Trophoblast cell (in vitro differentiated cells and primary cell): ENCODE data around the gene RRAGD.

Source experiments
- DNase-seq, 2 donors: peaks; one replicate each; pipeline ENCODE4 v3.0.0-alpha.2; 2016
- H2AFZ ChIP-seq: 2 replicates; pipeline ENCODE4 v1.6.1; 2013; ENCODE audit warnings: low read length, moderate library complexity, mild to moderate bottlenecking; ENCODE audit not compliant: insufficient read depth, poor library complexity
- H2AK5ac ChIP-seq: 2 replicates; pipeline ENCODE4 v1.6.1; 2013; ENCODE audit warnings: mild to moderate bottlenecking, low read length
- H2BK120ac ChIP-seq: 2 replicates; pipeline ENCODE4 v1.6.1; 2013; ENCODE audit warnings: low read length, mild to moderate bottlenecking, moderate library complexity; ENCODE audit not compliant: insufficient read depth, poor library complexity
- H2BK12ac ChIP-seq: 2 replicates; pipeline ENCODE4 v1.6.1; 2013; ENCODE audit warnings: mild to moderate bottlenecking, low read length, moderate library complexity
- H2BK5ac ChIP-seq: 2 replicates; pipeline ENCODE4 v1.6.1; 2013; ENCODE audit warnings: low read length, low read depth, moderate library complexity, mild to moderate bottlenecking; ENCODE audit not compliant: poor library complexity
- H3K14ac ChIP-seq: 2 replicates; pipeline ENCODE4 v1.6.1; 2013; ENCODE audit warnings: mild to moderate bottlenecking, low read length
- H3K18ac ChIP-seq: 2 replicates; pipeline ENCODE4 v1.6.1; 2013; ENCODE audit warnings: mild to moderate bottlenecking, low read length
- H3K23ac ChIP-seq: 2 replicates; pipeline ENCODE4 v1.6.1; 2013; ENCODE audit warnings: low read length
- H3K27ac ChIP-seq: 2 replicates; pipeline ENCODE4 v1.5.1; 2013; ENCODE audit warnings: low read depth, mild to moderate bottlenecking, inconsistent platforms, low read length, moderate library complexity
- H3K27me3 ChIP-seq: 2 replicates; pipeline ENCODE4 v1.6.1; 2013; ENCODE audit warnings: inconsistent platforms, mild to moderate bottlenecking, low read length, moderate library complexity; ENCODE audit not compliant: insufficient read depth
- H3K36me3 ChIP-seq, 2 experiments: 1 replicate in 1 of 2; 2 replicates in 1 of 2; pipeline ENCODE4 v1.6.1; 2013; ENCODE audit warnings: low read length in 2 of 2, mild to moderate bottlenecking in 2 of 2, moderate library complexity in 1 of 2; ENCODE audit not compliant: insufficient read depth in 2 of 2, control insufficient read depth in 1 of 2
- H3K4ac ChIP-seq: 2 replicates; pipeline ENCODE4 v1.6.1; 2013; ENCODE audit warnings: low read depth, mild to moderate bottlenecking, low read length, moderate library complexity
- H3K4me1 ChIP-seq, 2 experiments: 1 replicate in 1 of 2; 2 replicates in 1 of 2; pipeline ENCODE4 v1.6.1; 2013; ENCODE audit warnings: low read length in 2 of 2, mild to moderate bottlenecking in 2 of 2, moderate library complexity in 1 of 2; ENCODE audit not compliant: insufficient read depth in 2 of 2, control insufficient read depth in 1 of 2
- H3K4me2 ChIP-seq: 2 replicates; pipeline ENCODE4 v1.6.1; 2013; ENCODE audit warnings: inconsistent platforms, mild to moderate bottlenecking, low read length, moderate library complexity
- H3K4me3 ChIP-seq: 2 replicates; pipeline ENCODE4 v1.5.1; 2013; ENCODE audit warnings: mild to moderate bottlenecking, low read depth, low read length, inconsistent platforms
- H3K79me1 ChIP-seq: one replicate; pipeline ENCODE4 v1.6.1; 2013; ENCODE audit warnings: low read length
- H3K79me2 ChIP-seq: 2 replicates; pipeline ENCODE4 v1.6.1; 2013; ENCODE audit warnings: low read length, mild to moderate bottlenecking; ENCODE audit not compliant: control insufficient read depth, insufficient read depth, poor library complexity
- H3K9ac ChIP-seq: 2 replicates; pipeline ENCODE4 v1.6.1; 2013; ENCODE audit warnings: mild to moderate bottlenecking, low read length
- H3K9me3 ChIP-seq: 2 replicates; pipeline ENCODE4 v1.6.1; 2013; ENCODE audit warnings: low read depth, mild to moderate bottlenecking, control low read depth, inconsistent platforms, low read length; ENCODE audit not compliant: insufficient read depth
- H4K12ac ChIP-seq: 2 replicates; pipeline ENCODE4 v1.6.1; 2013; ENCODE audit warnings: low read depth, mild to moderate bottlenecking, low read length, moderate library complexity
- H4K8ac ChIP-seq: 2 replicates; pipeline ENCODE4 v1.6.1; 2013; ENCODE audit warnings: low read depth, mild to moderate bottlenecking, low read length, moderate library complexity
- H4K91ac ChIP-seq: one replicate; pipeline ENCODE4 v1.6.1; 2013; ENCODE audit warnings: low read depth, mild to moderate bottlenecking, low read length, moderate library complexity
- WGBS: extraction: QIAGEN DNeasy Blood & Tissue Kit; methylation state at CpG from one replicate; pipeline ENCODE4 v1.1.7; 2013; ENCODE audit warnings: missing lambda C conversion rate; ENCODE audit not compliant: insufficient read length, insufficient coverage; ENCODE audit errors: extremely low coverage; 5-methylcytosine and 5-hydroxymethylcytosine counted together

Gene RRAGD

DNA sequence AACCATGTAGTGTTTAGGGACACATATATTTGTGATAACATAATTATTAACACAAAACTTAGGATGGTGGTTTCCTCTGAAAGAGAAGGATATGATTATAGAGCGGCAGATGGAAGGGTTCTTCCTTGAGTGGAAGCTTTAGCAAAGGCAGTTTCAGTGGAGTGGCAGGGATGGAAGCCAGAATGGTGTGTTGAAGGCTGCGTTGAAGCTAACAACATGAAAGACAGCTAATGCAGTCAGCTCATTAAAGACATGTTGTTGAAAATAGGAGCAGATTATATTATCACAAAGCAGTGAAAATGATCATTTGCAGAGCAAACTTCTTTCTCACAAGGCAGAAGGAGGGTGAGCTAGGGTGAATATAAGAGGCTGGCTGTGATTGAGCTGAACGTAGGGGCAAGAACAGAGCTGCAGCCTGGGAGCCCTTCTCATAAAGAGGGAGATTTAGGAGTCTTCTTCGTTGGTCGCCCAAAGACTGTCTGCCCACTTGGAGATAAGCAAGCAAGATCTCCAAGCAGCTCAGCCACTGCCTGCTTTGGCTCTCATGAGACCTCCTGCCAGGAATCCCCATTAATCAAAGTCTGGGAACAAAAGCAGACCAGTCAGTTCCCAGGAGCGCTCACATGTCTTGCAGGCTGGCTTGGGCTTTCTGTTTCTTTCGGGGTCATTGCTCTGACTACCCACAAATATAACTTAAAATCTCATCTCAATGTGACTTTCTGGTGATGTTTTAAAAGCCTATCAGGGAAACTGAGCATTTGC is 18.3 kb upstream of the RRAGD start:
- no peak overlapping the region for H4K12ac ChIP-seq
- no CpG with 5 or more reads among the region's 7 CpGs for WGBS
- no peak overlapping the region for H3K14ac ChIP-seq
- no peak overlapping the region for H2BK12ac ChIP-seq
- no peaks in the 10 kb centered on the region for H3K9me3 ChIP-seq
- H2BK5ac ChIP-seq = no peak overlapping the region
- no peak overlapping the region for H4K91ac ChIP-seq
- no peak overlapping the region for H3K27ac ChIP-seq
- peaks cover 7% of the 10 kb centered on the region for H3K79me1 ChIP-seq
- H2AK5ac ChIP-seq = no peak overlapping the region
- H3K18ac ChIP-seq = no peak overlapping the region
- H2BK120ac ChIP-seq = no peak overlapping the region
- no peak overlapping the region for H3K4me3 ChIP-seq
- no peak overlapping the region for H3K4ac ChIP-seq
- peaks cover 7% of the 10 kb centered on the region for H3K79me2 ChIP-seq
- H3K23ac ChIP-seq = no peak overlapping the region
- H3K36me3 ChIP-seq = no peaks in the 10 kb centered on the region
- H2AFZ ChIP-seq = no peak overlapping the region
- no peak overlapping the region for H3K9ac ChIP-seq
- H3K4me1 ChIP-seq = peaks cover 3 to 5% of the 10 kb centered on the region in 2 experiments
- H4K8ac ChIP-seq = no peak overlapping the region
- H3K27me3 ChIP-seq = no peaks in the 10 kb centered on the region
- DNase-seq = no peak
- H3K4me2 ChIP-seq = no peak overlapping the region

DNA sequence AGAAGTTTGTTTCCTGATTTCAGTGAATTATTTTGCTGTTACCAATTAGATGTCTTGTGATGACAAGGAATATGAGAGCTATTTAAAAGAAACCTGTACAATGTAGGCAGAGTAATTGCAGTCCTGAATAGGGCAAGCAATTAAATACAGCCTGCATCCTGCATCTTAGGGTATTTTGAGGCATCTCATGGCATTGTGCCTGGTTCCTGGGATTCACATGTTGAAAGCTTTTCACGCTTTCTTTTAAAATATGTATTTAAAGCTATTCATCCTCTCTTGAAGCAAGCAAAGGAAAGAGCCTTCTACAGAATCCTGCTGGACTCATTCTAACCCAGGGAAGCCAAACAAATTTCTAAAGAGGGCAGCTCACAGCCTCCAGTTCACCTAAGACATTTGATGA is 4.7 kb upstream of the RRAGD start:
- H3K4me2 ChIP-seq = no peak overlapping the region
- no peak overlapping the region for H2BK5ac ChIP-seq
- peaks cover 4% of the 10 kb centered on the region for H3K79me1 ChIP-seq
- no peak overlapping the region for H4K12ac ChIP-seq
- H3K79me2 ChIP-seq = peaks cover 3% of the 10 kb centered on the region
- no CpG with 5 or more reads among the region's 1 CpG for WGBS
- H3K4me3 ChIP-seq = no peak overlapping the region
- H3K4me1 ChIP-seq = peaks cover 4 to 5% of the 10 kb centered on the region in 2 experiments
- H3K18ac ChIP-seq = no peak overlapping the region
- no peak overlapping the region for H3K9ac ChIP-seq
- peaks cover 15% of the 10 kb centered on the region for H3K27me3 ChIP-seq
- no peak overlapping the region for H3K4ac ChIP-seq
- H4K8ac ChIP-seq = no peak overlapping the region
- H3K27ac ChIP-seq = no peak overlapping the region
- no peak overlapping the region for H2AFZ ChIP-seq
- no peak overlapping the region for H3K14ac ChIP-seq
- no peak overlapping the region for H3K23ac ChIP-seq
- no peaks in the 10 kb centered on the region for H3K36me3 ChIP-seq
- H2AK5ac ChIP-seq = no peak overlapping the region
- DNase-seq = no peak
- H2BK12ac ChIP-seq = no peak overlapping the region
- no peak overlapping the region for H2BK120ac ChIP-seq
- H4K91ac ChIP-seq = no peak overlapping the region
- peaks cover 5% of the 10 kb centered on the region for H3K9me3 ChIP-seq

DNA sequence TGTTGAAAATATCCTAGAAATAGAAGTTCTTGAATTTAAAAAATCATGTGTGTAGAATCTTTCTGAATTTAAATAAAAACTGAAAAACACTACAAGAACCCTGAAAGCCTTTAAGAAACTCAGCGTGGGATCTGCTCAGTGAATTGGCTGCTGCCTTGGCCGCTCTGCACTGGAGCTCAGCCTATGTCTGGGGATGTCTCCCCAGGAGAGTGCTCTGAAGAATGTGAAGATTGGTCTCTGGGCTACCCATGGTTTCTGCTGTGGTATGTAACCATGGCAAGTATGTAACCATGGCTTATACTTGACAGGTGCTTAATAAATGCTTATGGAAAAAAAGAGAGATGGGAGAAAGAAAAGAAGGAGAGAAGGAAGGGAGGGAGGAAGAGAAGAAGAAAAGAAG is 3.1 kb upstream of the RRAGD start:
- no peaks in the 10 kb centered on the region for H3K36me3 ChIP-seq
- no peak overlapping the region for H3K4ac ChIP-seq
- H2AFZ ChIP-seq = no peak overlapping the region
- no peak overlapping the region for H4K91ac ChIP-seq
- H3K4me1 ChIP-seq = peaks cover 9 to 10% of the 10 kb centered on the region in 2 experiments
- DNase-seq = no peak
- no peak overlapping the region for H2AK5ac ChIP-seq
- peaks cover 5% of the 10 kb centered on the region for H3K9me3 ChIP-seq
- H3K4me2 ChIP-seq = no peak overlapping the region
- no peak overlapping the region for H3K14ac ChIP-seq
- H4K8ac ChIP-seq = no peak overlapping the region
- no peak overlapping the region for H3K18ac ChIP-seq
- no peak overlapping the region for H2BK5ac ChIP-seq
- no peak overlapping the region for H3K23ac ChIP-seq
- H3K27me3 ChIP-seq = peaks cover 29% of the 10 kb centered on the region
- no peak overlapping the region for H3K4me3 ChIP-seq
- H2BK12ac ChIP-seq = no peak overlapping the region
- H3K79me2 ChIP-seq = peaks cover 3% of the 10 kb centered on the region
- no peak overlapping the region for H4K12ac ChIP-seq
- H3K9ac ChIP-seq = no peak overlapping the region
- no peak overlapping the region for H3K27ac ChIP-seq
- peaks cover 4% of the 10 kb centered on the region for H3K79me1 ChIP-seq
- WGBS = no CpG with 5 or more reads among the region's 2 CpGs
- no peak overlapping the region for H2BK120ac ChIP-seq

DNA sequence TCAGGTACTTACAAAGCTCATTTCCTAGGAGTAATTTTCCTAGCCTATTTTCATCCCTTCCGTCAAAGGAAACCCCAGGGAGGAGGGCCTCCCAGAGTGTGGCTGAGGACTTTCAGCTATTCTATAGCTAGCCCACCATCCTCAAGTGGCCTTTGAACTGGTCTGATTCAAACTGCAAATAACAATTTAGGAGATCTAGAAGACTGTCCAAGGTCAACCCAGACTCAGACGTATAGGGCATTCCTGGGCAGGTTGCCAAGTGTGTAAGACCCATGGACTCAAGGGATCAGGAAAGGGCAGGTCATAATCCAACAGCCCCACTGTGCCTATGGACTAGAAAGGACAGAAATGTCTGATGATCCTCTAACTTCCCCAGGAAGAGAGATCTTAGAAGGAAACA is 2.1 kb upstream of the RRAGD start:
- peaks cover 9 to 10% of the 10 kb centered on the region in 2 experiments for H3K4me1 ChIP-seq
- no peak overlapping the region for H3K4me3 ChIP-seq
- no peak overlapping the region for H4K91ac ChIP-seq
- H3K27ac ChIP-seq = no peak overlapping the region
- H2AFZ ChIP-seq = no peak overlapping the region
- H3K9me3 ChIP-seq = peaks cover 5% of the 10 kb centered on the region
- H3K79me1 ChIP-seq = peaks cover 4% of the 10 kb centered on the region
- no peak overlapping the region for H2BK12ac ChIP-seq
- H3K9ac ChIP-seq = no peak overlapping the region
- H3K23ac ChIP-seq = no peak overlapping the region
- no peak overlapping the region for H3K14ac ChIP-seq
- H3K4ac ChIP-seq = no peak overlapping the region
- no peak for DNase-seq
- no CpG with 5 or more reads among the region's 2 CpGs for WGBS
- H2AK5ac ChIP-seq = no peak overlapping the region
- H4K8ac ChIP-seq = no peak overlapping the region
- no peak overlapping the region for H3K18ac ChIP-seq
- H4K12ac ChIP-seq = no peak overlapping the region
- no peak overlapping the region for H2BK120ac ChIP-seq
- H3K36me3 ChIP-seq = no peaks in the 10 kb centered on the region
- H3K4me2 ChIP-seq = no peak overlapping the region
- H2BK5ac ChIP-seq = no peak overlapping the region
- H3K79me2 ChIP-seq = peaks cover 3% of the 10 kb centered on the region
- peaks cover 35% of the 10 kb centered on the region for H3K27me3 ChIP-seq
